ENCODE data around the gene NDUFB6.

- TF ChIP-seq SOX15 (CRISPR knock-in tag; IDR thresholded peaks at IDR 0.05), result no peak
- TF ChIP-seq AFF4 (CRISPR knock-in tag; IDR thresholded peaks at IDR 0.05; ENCODE audit: borderline replicate concordance), result no peak
- TF ChIP-seq, protein P1, sequence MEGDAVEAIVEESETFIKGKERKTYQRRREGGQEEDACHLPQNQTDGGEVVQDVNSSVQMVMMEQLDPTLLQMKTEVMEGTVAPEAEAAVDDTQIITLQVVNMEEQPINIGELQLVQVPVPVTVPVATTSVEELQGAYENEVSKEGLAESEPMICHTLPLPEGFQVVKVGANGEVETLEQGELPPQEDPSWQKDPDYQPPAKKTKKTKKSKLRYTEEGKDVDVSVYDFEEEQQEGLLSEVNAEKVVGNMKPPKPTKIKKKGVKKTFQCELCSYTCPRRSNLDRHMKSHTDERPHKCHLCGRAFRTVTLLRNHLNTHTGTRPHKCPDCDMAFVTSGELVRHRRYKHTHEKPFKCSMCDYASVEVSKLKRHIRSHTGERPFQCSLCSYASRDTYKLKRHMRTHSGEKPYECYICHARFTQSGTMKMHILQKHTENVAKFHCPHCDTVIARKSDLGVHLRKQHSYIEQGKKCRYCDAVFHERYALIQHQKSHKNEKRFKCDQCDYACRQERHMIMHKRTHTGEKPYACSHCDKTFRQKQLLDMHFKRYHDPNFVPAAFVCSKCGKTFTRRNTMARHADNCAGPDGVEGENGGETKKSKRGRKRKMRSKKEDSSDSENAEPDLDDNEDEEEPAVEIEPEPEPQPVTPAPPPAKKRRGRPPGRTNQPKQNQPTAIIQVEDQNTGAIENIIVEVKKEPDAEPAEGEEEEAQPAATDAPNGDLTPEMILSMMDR (IDR thresholded peaks at IDR 0.05), result no peak
These were observed 7.8 kb upstream of the NDUFB6 start for GRCh38 chr9:32580631-32581300.

Data from WTC11 (cell line).